Thyroid gland (tissue), 4 donors: ENCODE results near the gene HNRNPA2B1.
A peak's percentile ranks its signal among the peaks of the same experiment; 100 is the strongest.

Experiments
- POLR2A ChIP-seq, 2 donors: fragments of 450-650 bp; IDR thresholded peaks; one replicate each; pipeline ENCODE4 v1.6.1; 2017; ENCODE audit warnings: antibody characterized with exemption in 2 of 2, mild to moderate bottlenecking in 2 of 2, moderate library complexity in 1 of 2
- TF ChIP-seq, protein P1 (sequence below), 6 experiments: fragments of 200-600 bp in 3 of 6; fragments of 450-650 bp in 3 of 6; sonication (generic) in 3 of 6; IDR thresholded peaks; one replicate each; pipeline ENCODE4 v1.5.1; 2016 to 2019; ENCODE audit warnings: antibody characterized with exemption in 6 of 6, mild to moderate bottlenecking in 2 of 6, inconsistent platforms in 1 of 6, moderate library complexity in 1 of 6

DNA sequence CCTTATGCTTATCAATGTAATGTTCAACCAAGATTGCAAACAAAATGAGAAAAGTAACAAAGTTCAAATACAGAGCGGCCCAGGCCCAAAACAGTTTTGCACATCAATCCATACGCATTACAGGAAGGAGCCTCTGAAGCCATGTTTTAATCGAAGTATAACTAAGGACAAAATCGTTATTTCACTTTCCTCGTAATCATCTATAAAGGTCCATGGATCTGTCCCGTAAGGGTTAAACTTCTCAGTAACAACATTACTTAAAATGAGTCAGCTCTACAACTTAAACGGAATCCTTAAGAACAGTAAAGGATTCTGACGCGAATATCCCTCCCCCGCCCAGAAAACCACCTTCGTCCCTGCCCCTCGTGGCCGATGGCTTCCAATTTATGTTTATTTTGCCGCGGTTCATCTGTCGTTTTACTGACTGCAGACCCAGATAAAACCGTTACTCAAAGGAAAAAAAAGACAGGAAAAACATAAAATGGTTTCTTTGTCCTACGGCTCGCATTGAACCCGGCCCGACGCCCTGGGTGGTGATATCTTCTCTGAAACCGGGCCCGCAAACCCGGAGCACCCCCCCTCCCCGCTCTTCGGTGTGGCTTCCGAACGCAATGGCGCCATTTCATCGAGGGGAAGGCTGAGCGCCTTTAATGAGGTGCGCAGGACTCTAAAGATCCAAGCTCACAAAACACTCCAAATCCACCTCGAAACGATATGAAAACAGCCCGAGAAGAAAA is 1.1 kb downstream of the HNRNPA2B1 start:
- TF ChIP-seq, protein P1, sequence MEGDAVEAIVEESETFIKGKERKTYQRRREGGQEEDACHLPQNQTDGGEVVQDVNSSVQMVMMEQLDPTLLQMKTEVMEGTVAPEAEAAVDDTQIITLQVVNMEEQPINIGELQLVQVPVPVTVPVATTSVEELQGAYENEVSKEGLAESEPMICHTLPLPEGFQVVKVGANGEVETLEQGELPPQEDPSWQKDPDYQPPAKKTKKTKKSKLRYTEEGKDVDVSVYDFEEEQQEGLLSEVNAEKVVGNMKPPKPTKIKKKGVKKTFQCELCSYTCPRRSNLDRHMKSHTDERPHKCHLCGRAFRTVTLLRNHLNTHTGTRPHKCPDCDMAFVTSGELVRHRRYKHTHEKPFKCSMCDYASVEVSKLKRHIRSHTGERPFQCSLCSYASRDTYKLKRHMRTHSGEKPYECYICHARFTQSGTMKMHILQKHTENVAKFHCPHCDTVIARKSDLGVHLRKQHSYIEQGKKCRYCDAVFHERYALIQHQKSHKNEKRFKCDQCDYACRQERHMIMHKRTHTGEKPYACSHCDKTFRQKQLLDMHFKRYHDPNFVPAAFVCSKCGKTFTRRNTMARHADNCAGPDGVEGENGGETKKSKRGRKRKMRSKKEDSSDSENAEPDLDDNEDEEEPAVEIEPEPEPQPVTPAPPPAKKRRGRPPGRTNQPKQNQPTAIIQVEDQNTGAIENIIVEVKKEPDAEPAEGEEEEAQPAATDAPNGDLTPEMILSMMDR (IDR thresholded peaks at IDR 0.05): no peak
- TF ChIP-seq POLR2A (IDR thresholded peaks at IDR 0.05): peak in 1 of 2 donors; percentile 69
